CD14-positive monocyte (primary cell): ENCODE measurements around the gene BCAN. TPM values are rescaled to one million over a fixed set of nuclear protein-coding genes. Genes with fewer than 3 reads are reported as not detected.

Experiments used
- DNase-seq, 3 donors: peaks; one replicate each; pipeline ENCODE4 v3.0.0-alpha.2; 2011 to 2022
- H2AFZ ChIP-seq: 2 replicates; pipeline ENCODE4 v1.6.0; 2012; ENCODE audit warnings: mild to moderate bottlenecking, low read depth, low read length, inconsistent platforms; ENCODE audit not compliant: insufficient read depth, poor library complexity, severe bottlenecking
- H3K27ac ChIP-seq, 2 donors: 1 replicate in 1 of 2; 2 replicates in 1 of 2; pipeline ENCODE4 v1.5.1; 2012 to 2013; ENCODE audit warnings: low read length in 2 of 2, control low read depth in 1 of 2, inconsistent platforms in 1 of 2, low read depth in 1 of 2, mild to moderate bottlenecking in 1 of 2
- H3K27me3 ChIP-seq, 2 donors: one replicate each; pipeline versions ENCODE4 v1.6.0 to v1.6.1; 2011 to 2013; ENCODE audit warnings: low read length in 2 of 2; ENCODE audit not compliant: control insufficient read depth in 2 of 2, insufficient read depth in 2 of 2
- H3K36me3 ChIP-seq, 2 donors: replicated peaks in 1 of 2; 1 replicate in 1 of 2; 2 replicates in 1 of 2; pipeline versions ENCODE4 v1.5.1 to v1.6.1; 2012 to 2013; ENCODE audit warnings: low read length in 2 of 2, control low read depth in 1 of 2, inconsistent platforms in 1 of 2, mild to moderate bottlenecking in 1 of 2; ENCODE audit not compliant: insufficient read depth in 2 of 2, control insufficient read depth in 1 of 2
- H3K4me1 ChIP-seq, 2 donors: 1 replicate in 1 of 2; 2 replicates in 1 of 2; pipeline versions ENCODE4 v1.5.1 to v1.6.1; 2012 to 2013; ENCODE audit warnings: low read length in 2 of 2, control low read depth in 1 of 2, inconsistent platforms in 1 of 2, mild to moderate bottlenecking in 1 of 2, moderate library complexity in 1 of 2; ENCODE audit not compliant: insufficient read depth in 2 of 2, control insufficient read depth in 1 of 2
- H3K4me2 ChIP-seq: replicated peaks from 2 replicates; pipeline ENCODE3; 2012; ENCODE audit warnings: low read length, moderate library complexity, mild to moderate bottlenecking; ENCODE audit not compliant: poor library complexity, severe bottlenecking; ENCODE audit errors: extremely low read depth
- H3K4me3 ChIP-seq, 3 experiments: fragments of 200-600 bp in 1 of 3; sonication (generic) in 1 of 3; replicated peaks in 1 of 3; 1 replicate in 2 of 3; 2 replicates in 1 of 3; pipeline ENCODE4 v1.5.1; 2011 to 2013; ENCODE audit warnings: low read length in 3 of 3, mild to moderate bottlenecking in 3 of 3, control low read depth in 2 of 3, low read depth in 2 of 3, inconsistent platforms in 1 of 3, moderate library complexity in 1 of 3
- H3K79me2 ChIP-seq: 2 replicates; pipeline ENCODE4 v1.6.0; 2012; ENCODE audit warnings: mild to moderate bottlenecking, control low read depth, inconsistent platforms, low read length, moderate library complexity; ENCODE audit not compliant: insufficient read depth
- H3K9ac ChIP-seq: 2 replicates; pipeline ENCODE4 v1.6.0; 2017; ENCODE audit warnings: low read length, mild to moderate bottlenecking; ENCODE audit not compliant: insufficient read depth, poor library complexity, severe bottlenecking
- H3K9me3 ChIP-seq, 2 donors: replicated peaks in 1 of 2; 1 replicate in 1 of 2; 2 replicates in 1 of 2; pipeline versions ENCODE4 v1.5.1 to v1.6.1; 2012 to 2013; ENCODE audit warnings: low read length in 2 of 2, control low read depth in 1 of 2; ENCODE audit not compliant: control insufficient read depth in 1 of 2, insufficient read depth in 1 of 2
- H4K20me1 ChIP-seq: 2 replicates; pipeline ENCODE4 v1.6.0; 2012; ENCODE audit warnings: mild to moderate bottlenecking, low read length, control low read depth, moderate library complexity; ENCODE audit not compliant: insufficient read depth
- H3K27ac Mint-ChIP-seq, 7 donors: one replicate each; pipeline ENCODE4 v1.8.0; 2020; ENCODE audit warnings: mild to moderate bottlenecking in 7 of 7, mixed read lengths in 7 of 7, moderate library complexity in 6 of 7, inconsistent platforms in 2 of 7
- H3K27me3 Mint-ChIP-seq, 3 donors: one replicate each; pipeline ENCODE4 v1.8.0; 2021 to 2022; ENCODE audit warnings: low read depth in 3 of 3, mild to moderate bottlenecking in 3 of 3, mixed read lengths in 3 of 3, moderate library complexity in 3 of 3, inconsistent platforms in 1 of 3
- H3K36me3 Mint-ChIP-seq, 2 donors: one replicate each; pipeline ENCODE4 v1.8.0; 2020; ENCODE audit warnings: mixed read lengths in 2 of 2, inconsistent platforms in 1 of 2, mild to moderate bottlenecking in 1 of 2
- H3K4me1 Mint-ChIP-seq: one replicate; pipeline ENCODE4 v1.8.0; 2020; ENCODE audit warnings: mild to moderate bottlenecking, mixed read lengths
- H3K4me3 Mint-ChIP-seq, 2 donors: one replicate each; pipeline ENCODE4 v1.8.0; 2020; ENCODE audit warnings: mild to moderate bottlenecking in 2 of 2, mixed read lengths in 2 of 2, moderate library complexity in 1 of 2
- H3K9me3 Mint-ChIP-seq, 7 donors: one replicate each; pipeline ENCODE4 v1.8.0; 2020 to 2022; ENCODE audit warnings: mixed read lengths in 7 of 7, mild to moderate bottlenecking in 6 of 7, moderate library complexity in 6 of 7, inconsistent platforms in 2 of 7
- CTCF ChIP-seq: fragments of 200-600 bp; IDR thresholded peaks from one replicate; pipeline ENCODE4 v1.8.0; 2022; ENCODE audit warnings: antibody characterized with exemption, mild to moderate bottlenecking
- WGBS: methylation state at CpG from one replicate; pipeline ENCODE4 v1.1.5; 2013; ENCODE audit warnings: missing lambda C conversion rate; ENCODE audit not compliant: insufficient coverage; 5-methylcytosine and 5-hydroxymethylcytosine counted together
- intact Hi-C, 2 donors: fragments of 100-400 bp; cut with micrococcal nuclease; formaldehyde crosslinking; loops; one replicate each; pipeline versions ENCODE4 v1.15.0 to v1.15.1; 2023
- polyA plus RNA-seq, 3 donors: library from polyadenylated mRNA; depleted of rRNA in 1 of 3; unstranded in 2 of 3; stranded (reverse) in 1 of 3; fragments of 300-500 nt in 2 of 3; fragments of >200 nt in 1 of 3; fragmentation: Illumina TruSeq in 2 of 3; gene quantifications; 1 replicate in 2 of 3; 2 replicates in 1 of 3; pipeline ENCODE4 v1.2.3, GENCODE V29; 2012 to 2021

The BCAN gene
- polyA plus RNA-seq, 3 donors = not detected

- WGBS = 51% methylated on average over 2 of the region's 4 CpGs
- H3K36me3 Mint-ChIP-seq = peaks cover 10 to 16% of the 10 kb centered on the region in 2 donors
- H3K9ac ChIP-seq = no peak overlapping the region
Observed at GRCh38 chr1:156708218-156708661, 66.3 kb downstream of the BCAN start.

DNA sequence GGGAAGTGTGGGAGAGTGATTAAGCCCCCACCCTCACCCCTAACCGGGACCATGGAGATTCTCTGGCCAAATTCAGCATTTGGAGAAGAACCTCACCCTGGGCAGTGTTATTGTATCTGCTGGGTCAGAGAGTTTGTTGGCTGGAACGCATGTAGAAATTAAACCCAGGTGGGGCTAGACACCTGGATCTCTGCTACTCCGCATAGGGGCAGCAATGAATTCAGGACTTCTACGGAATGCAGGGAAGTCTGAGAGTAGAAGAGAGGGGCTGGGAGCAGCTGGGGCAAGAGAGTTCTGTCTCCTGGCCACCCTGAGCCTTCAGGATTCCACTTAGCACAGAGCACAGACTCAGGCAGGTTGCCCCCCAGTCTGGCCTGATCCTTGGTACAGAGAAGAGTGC lies 67.1 kb downstream of the BCAN start:
- Histone ChIP-seq H3K4me1 (peaks cover 20 to 22% of the 10 kb centered on the region in 2 donors), H3K9me3 (peaks cover 0 to 15% of the 10 kb centered on the region in 2 donors), H3K4me3 (no peak overlapping the region), H2AFZ (no peak overlapping the region), H4K20me1 (peaks cover 6% of the 10 kb centered on the region), H3K79me2 (no peaks in the 10 kb centered on the region), H3K9ac (no peak overlapping the region), H3K36me3 (no peaks in the 10 kb centered on the region), H3K4me2 (no peak overlapping the region), H3K27me3 (peaks cover 32 to 46% of the 10 kb centered on the region in 2 donors), H3K27ac (no peak overlapping the region)
- WGBS = 92% methylated on average over 3 of the region's 4 CpGs
- H3K4me3 Mint-ChIP-seq = no peak overlapping the region
- H3K4me1 Mint-ChIP-seq = peaks cover 28% of the 10 kb centered on the region
- H3K27ac Mint-ChIP-seq = peak overlapping the region in 1 of 7 donors; percentile 40
- peaks cover 43 to 56% (median 49%) of the 10 kb centered on the region in 3 donors for H3K27me3 Mint-ChIP-seq
- intact Hi-C loops = no loop called here
- peaks cover 0 to 20% (median 10%) of the 10 kb centered on the region in 7 donors for H3K9me3 Mint-ChIP-seq
- no peak for DNase-seq
- H3K36me3 Mint-ChIP-seq = peaks cover 10 to 16% of the 10 kb centered on the region in 2 donors
- no peak for TF ChIP-seq CTCF

More at GRCh38 chr1:156708218-156708661, 66.3 kb downstream of the BCAN start:
- H3K79me2 ChIP-seq = no peaks in the 10 kb centered on the region
- peaks cover 28% of the 10 kb centered on the region for H3K4me1 Mint-ChIP-seq
- peaks cover 40 to 54% of the 10 kb centered on the region in 2 donors for H3K27me3 ChIP-seq
- no peaks in the 10 kb centered on the region for H3K36me3 ChIP-seq
- H3K27me3 Mint-ChIP-seq = peaks cover 51 to 64% (median 57%) of the 10 kb centered on the region in 3 donors
- peak overlapping the region in 1 of 7 donors; percentile 10 for H3K27ac Mint-ChIP-seq
- H3K9me3 Mint-ChIP-seq = peaks cover 0 to 25% (median 10%) of the 10 kb centered on the region in 7 donors
- H4K20me1 ChIP-seq = peaks cover 6% of the 10 kb centered on the region
- H3K4me3 ChIP-seq = no peak overlapping the region
- H3K9me3 ChIP-seq = peaks cover 0 to 15% of the 10 kb centered on the region in 2 donors
- TF ChIP-seq CTCF = no peak
- no peak overlapping the region for H2AFZ ChIP-seq
- intact Hi-C loops = no loop called here
- H3K27ac ChIP-seq = no peak overlapping the region
- no peak for DNase-seq
- peak overlapping the region in 1 of 2 donors; percentile 20 for H3K4me3 Mint-ChIP-seq
- peaks cover 20 to 22% of the 10 kb centered on the region in 2 donors for H3K4me1 ChIP-seq
- H3K4me2 ChIP-seq = no peak overlapping the region

Other genes starting within 250 kb of the BCAN start
- 10 to 100 TPM in 1 of 3 donors, 1 to 10 TPM in 2; 4.5 to 66.4 (median 8.0) TPM for gene MEF2D, start 141.3 kb upstream of the BCAN start, polyA plus RNA-seq
- under 1 TPM in 2 of 3 donors, not detected in 1; 0.03 to 0.24 TPM for gene IQGAP3, start 69.6 kb upstream of the BCAN start, polyA plus RNA-seq
- under 1 TPM in 2 of 3 donors, not detected in 1; 0.14 to 0.31 TPM for gene TTC24, start 62.4 kb upstream of the BCAN start, polyA plus RNA-seq
- gene NAXE, start 50.3 kb upstream of the BCAN start, polyA plus RNA-seq = 10 to 100 TPM; 23.7 to 81.7 (median 54.9) TPM
- gene GPATCH4, start 40.6 kb upstream of the BCAN start, polyA plus RNA-seq = 1 to 10 TPM; 2.6 to 5.3 (median 4.9) TPM
- not detected for gene HAPLN2, start 22.7 kb upstream of the BCAN start, polyA plus RNA-seq
- gene NES, start 35.3 kb downstream of the BCAN start, polyA plus RNA-seq = not detected
- gene CRABP2, start 63.5 kb downstream of the BCAN start, polyA plus RNA-seq = 1 to 10 TPM in 1 of 3 donors, under 1 TPM in 1, not detected in 1; 0.23 to 1.8 TPM
- 10 to 100 TPM in 1 of 3 donors, 1 to 10 TPM in 2; 4.6 to 49.3 (median 4.8) TPM for gene METTL25B, start 86.4 kb downstream of the BCAN start, polyA plus RNA-seq
- 10 to 100 TPM; 17.2 to 23.5 (median 18.1) TPM for gene ISG20L2, start 86.6 kb downstream of the BCAN start, polyA plus RNA-seq
- gene MRPL24, start 99.0 kb downstream of the BCAN start, polyA plus RNA-seq = 10 to 100 TPM; 28.7 to 47.0 (median 38.4) TPM
- 10 to 100 TPM; 23.9 to 92.4 (median 49.9) TPM for gene HDGF, start 109.6 kb downstream of the BCAN start, polyA plus RNA-seq
- gene PRCC, start 125.4 kb downstream of the BCAN start, polyA plus RNA-seq = 10 to 100 TPM; 26.7 to 37.1 (median 29.6) TPM
- gene SH2D2A, start 174.7 kb downstream of the BCAN start, polyA plus RNA-seq = under 1 TPM in 2 of 3 donors, not detected in 1; 0.17 to 0.20 TPM
- gene INSRR, start 217.0 kb downstream of the BCAN start, polyA plus RNA-seq = not detected
- under 1 TPM in 1 of 3 donors, not detected in 2; 0.03 TPM for gene NTRK1, start 218.7 kb downstream of the BCAN start, polyA plus RNA-seq